Breast epithelium (tissue), 3 donors: ENCODE data around the gene CNST.

Experiments used
- CTCF ChIP-seq, 3 donors: fragments of 450-650 bp; IDR thresholded peaks; one replicate each; pipeline ENCODE4 v1.5.1; 2016 to 2017; ENCODE audit warnings: antibody characterized with exemption in 3 of 3, mild to moderate bottlenecking in 3 of 3, moderate library complexity in 3 of 3
- POLR2A ChIP-seq: fragments of 450-650 bp; IDR thresholded peaks from one replicate; pipeline ENCODE4 v1.6.1; 2016; ENCODE audit warnings: antibody characterized with exemption, mild to moderate bottlenecking, moderate library complexity
- POLR2AphosphoS5 ChIP-seq, 3 donors: sonication (generic); formaldehyde crosslinking; IDR thresholded peaks; one replicate each; pipeline ENCODE4 v1.6.1; 2017; ENCODE audit warnings: antibody characterized with exemption in 3 of 3

GRCh38 chr1:246597971-246598370 lies 31.7 kb downstream of the CNST start:
- TF ChIP-seq POLR2A = no peak
- no peak for TF ChIP-seq CTCF (IDR thresholded peaks at IDR 0.05)
- TF ChIP-seq POLR2AphosphoS5 (IDR thresholded peaks at IDR 0.05) = no peak
